Caco-2 (cell line): ENCODE measurements around the gene WDCP. TPM values are rescaled to one million over a fixed set of nuclear protein-coding genes. Genes with fewer than 3 reads are reported as not detected.

Experiments used
- BruUV-seq: library from RNA; stranded (reverse); fragments of 400-500 nt; replicated peaks from 2 replicates; lab custom pipeline; 2021; lab: Mats Ljungman, UMichigan
- CTCF ChIA-PET: fragments of 300-600 bp; sonication (Branson Sonifier 250); formaldehyde crosslinking; loops from one replicate; lab custom pipeline; 2022; ENCODE audit warnings: antibody characterized with exemption; lab: Charles Lee
- POLR2A ChIA-PET: fragments of 300-600 bp; sonication (Branson Sonifier 250); formaldehyde crosslinking; loops from one replicate; lab custom pipeline; 2022; ENCODE audit warnings: antibody characterized with exemption; lab: Charles Lee
- DNase-seq, 2 experiments: peaks; one replicate each; pipeline versions ENCODE4 v3.0.0 to v3.0.0-alpha.2; 2020 to 2022
- H3K27me3 ChIP-seq: replicated peaks from 2 replicates; pipeline ENCODE4 v1.6.0; 2011; ENCODE audit warnings: low read length; ENCODE audit not compliant: control insufficient read depth, insufficient read depth
- H3K36me3 ChIP-seq: 2 replicates; pipeline ENCODE4 v1.5.1; 2011; ENCODE audit warnings: low read length; ENCODE audit not compliant: control insufficient read depth, insufficient read depth
- H3K4me1 ChIP-seq: fragments of 250-450 bp; sonication (Bioruptor Pico); 2 replicates; pipeline ENCODE4 v1.5.1; 2020; ENCODE audit warnings: mild to moderate bottlenecking
- H3K4me3 ChIP-seq: 2 replicates; pipeline ENCODE4 v1.5.1; 2011; ENCODE audit warnings: low read depth, mild to moderate bottlenecking, control low read depth, low read length
- H3K9me3 ChIP-seq: fragments of 250-450 bp; sonication (Bioruptor Pico); 2 replicates; pipeline ENCODE4 v1.5.1; 2020; ENCODE audit warnings: mild to moderate bottlenecking, moderate library complexity
- H3K27ac Mint-ChIP-seq: one replicate; pipeline ENCODE4 v1.8.0; 2022; ENCODE audit warnings: mixed read lengths; ENCODE audit not compliant: unreplicated experiment
- H3K27me3 Mint-ChIP-seq: one replicate; pipeline ENCODE4 v1.8.0; 2022; ENCODE audit warnings: mixed read lengths; ENCODE audit not compliant: insufficient read depth, unreplicated experiment
- H3K36me3 Mint-ChIP-seq: one replicate; pipeline ENCODE4 v1.8.0; 2022; ENCODE audit warnings: mild to moderate bottlenecking, mixed read lengths; ENCODE audit not compliant: insufficient read depth, unreplicated experiment
- H3K4me1 Mint-ChIP-seq: one replicate; pipeline ENCODE4 v1.8.0; 2022; ENCODE audit warnings: low read depth, mixed read lengths; ENCODE audit not compliant: unreplicated experiment
- H3K4me3 Mint-ChIP-seq: one replicate; pipeline ENCODE4 v1.8.0; 2022; ENCODE audit warnings: mild to moderate bottlenecking, moderate library complexity, mixed read lengths; ENCODE audit not compliant: unreplicated experiment
- H3K9me3 Mint-ChIP-seq: one replicate; pipeline ENCODE4 v1.8.0; 2022; ENCODE audit warnings: mixed read lengths; ENCODE audit not compliant: unreplicated experiment
- CTCF ChIP-seq, 2 experiments: fragments of 200-600 bp in 1 of 2; IDR thresholded peaks; 1 replicate in 1 of 2; 2 replicates in 1 of 2; pipeline versions ENCODE4 v1.5.1 to v1.8.0; 2011 to 2022; ENCODE audit warnings: antibody characterized with exemption in 1 of 2, control low read depth in 1 of 2, inconsistent platforms in 1 of 2, low read depth in 1 of 2, low read length in 1 of 2, mild to moderate bottlenecking in 1 of 2, moderate library complexity in 1 of 2; ENCODE audit not compliant: insufficient read depth in 1 of 2, severe bottlenecking in 1 of 2, unreplicated experiment in 1 of 2
- intact Hi-C: fragments of 100-400 bp; cut with micrococcal nuclease; formaldehyde crosslinking; loops from one replicate; pipeline ENCODE4 v1.10.0; 2022; ENCODE audit not compliant: unreplicated experiment
- total RNA-seq: library from RNA; stranded (reverse); gene quantifications from 2 replicates; pipeline ENCODE4 v1.2.3, GENCODE V29; 2022

WDCP gene
- total RNA-seq, 1 experiment from 2014 or later, result 13.0 TPM

DNA sequence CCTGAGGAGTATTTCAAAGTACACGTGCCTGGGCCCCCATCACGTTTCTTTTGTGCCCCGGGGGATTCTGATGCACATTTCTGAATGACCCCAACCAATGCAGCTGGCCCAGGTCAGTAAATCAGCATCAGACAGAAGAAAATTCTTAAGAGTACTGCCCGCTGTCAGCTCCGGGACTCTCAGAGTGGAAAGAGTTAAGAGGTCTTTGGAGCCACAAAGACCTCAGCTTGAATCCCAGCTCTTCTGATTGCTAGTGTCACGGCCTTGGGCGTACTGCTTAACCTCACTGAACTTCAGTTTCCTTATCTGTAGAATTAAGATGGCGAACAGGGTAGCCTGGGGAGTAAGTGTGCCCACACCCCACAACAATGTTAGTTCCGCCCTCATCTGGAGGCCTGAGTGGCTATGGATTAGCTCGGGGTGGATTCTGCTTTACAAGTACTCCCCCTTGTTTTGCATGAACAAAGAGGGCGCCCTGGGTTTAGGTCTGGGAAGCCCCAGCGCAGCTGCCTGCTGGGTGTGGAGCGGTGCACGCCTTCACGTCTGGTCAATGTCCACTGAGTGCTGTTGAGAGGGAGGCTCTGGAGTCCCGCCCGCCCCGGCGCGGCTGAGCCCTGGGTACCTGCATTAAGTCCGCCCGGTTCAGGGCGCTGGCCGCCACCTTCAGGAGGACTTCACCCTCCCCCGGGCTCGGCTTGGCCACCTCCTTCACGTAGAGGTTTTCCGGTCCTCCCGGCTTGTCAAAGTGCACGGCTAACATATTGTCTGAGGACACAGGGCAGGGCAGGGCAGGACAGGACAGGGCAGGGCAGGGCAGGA is 36.6 kb upstream of the WDCP start:
- Mint-ChIP-seq H3K27me3 (no peaks in the 10 kb centered on the region), H3K36me3 (peaks cover 50% of the 10 kb centered on the region), H3K27ac (peak overlapping the region; percentile 91), H3K4me1 (peaks cover 13% of the 10 kb centered on the region), H3K9me3 (no peaks in the 10 kb centered on the region), H3K4me3 (peak overlapping the region; percentile 82)
- peaks cover 8% of the 10 kb centered on the region for H3K4me1 ChIP-seq
- ChIA-PET CTCF (interaction anchor here (0.6 to 2.3 kb wide), 24 partner anchors 8 to 259 kb away, joined by 3 to 64 read pairs (median 4); partner anchors contain the start of genes ATAD2B, FAM228B, MFSD2B and SF3B6), POLR2A (interaction anchor here (0.6 to 2.4 kb wide), 11 partner anchors 7 to 708 kb away, joined by 3 to 39 read pairs (median 7); partner anchors contain the start of genes ATAD2B, FAM228B, SF3B6 and WDCP)
- H3K27me3 ChIP-seq, result no peaks in the 10 kb centered on the region
- intact Hi-C loops, result loop anchor here (1.0 to 2.0 kb wide), 11 partner anchors 7 to 299 kb away; partner anchors contain the start of genes ATAD2B, FAM228B, PFN4 and SF3B6
- peak in 1 of 2 experiments; percentile 11 for TF ChIP-seq CTCF (IDR thresholded peaks at IDR 0.05; ENCODE audit: insufficient read depth in 1 of 2, low read depth in 1 of 2, low read length in 1 of 2, severe bottlenecking in 1 of 2, unreplicated experiment in 1 of 2)
- no peaks in the 10 kb centered on the region for H3K9me3 ChIP-seq
- H3K4me3 ChIP-seq, result peak overlapping the region; percentile 54
- DNase-seq, result peak; percentile 96 to 98
- BruUV-seq, result TSS peak; percentile 54
- 0 out of 2 replicates have a peak, but pooled peaks cover 3% of the 10 kb centered on the region for H3K36me3 ChIP-seq

DNA sequence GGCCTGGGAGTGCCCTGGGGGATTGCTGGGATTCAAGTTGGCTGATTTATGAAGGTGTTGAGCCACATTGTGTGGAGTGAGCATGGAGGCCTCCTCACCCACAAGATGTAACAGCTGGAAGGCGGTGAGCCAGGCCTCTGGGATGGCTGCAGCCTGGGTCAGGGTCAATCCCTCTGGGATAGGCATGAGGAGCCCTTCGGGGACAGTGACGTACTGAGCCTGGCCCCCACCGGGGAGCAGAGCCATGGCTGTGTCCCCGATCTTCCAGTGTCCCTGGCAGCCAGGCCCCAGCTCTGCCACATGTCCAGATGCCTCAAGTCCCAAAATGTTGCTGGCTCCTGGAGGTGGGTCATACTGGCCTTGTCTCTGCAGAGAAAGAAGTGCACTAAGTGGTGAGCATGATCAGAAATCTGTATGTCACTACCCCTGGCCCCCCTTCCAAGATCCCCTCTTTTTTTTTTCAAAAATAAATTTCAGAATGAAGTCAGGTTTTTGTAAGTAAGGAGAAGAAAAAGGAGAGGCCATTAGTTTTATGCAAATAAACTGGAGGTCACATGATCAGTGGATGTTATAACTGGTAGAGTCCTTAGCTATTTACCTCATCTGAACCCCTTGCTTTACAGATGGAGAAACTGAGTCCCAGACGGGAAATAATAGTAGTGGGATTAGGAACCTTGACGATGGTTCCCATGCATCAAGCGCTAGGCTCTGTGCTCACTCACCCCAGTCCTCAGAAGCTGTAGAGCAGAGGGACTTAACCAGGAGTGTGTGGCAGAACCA is 35.8 kb upstream of the WDCP start:
- intact Hi-C loops, result no loop called here

More for the DNA sequence above, 35.8 kb upstream of the WDCP start:
- Mint-ChIP-seq H3K36me3 (peaks cover 50% of the 10 kb centered on the region), H3K27ac (peak overlapping the region; percentile 91), H3K27me3 (no peaks in the 10 kb centered on the region), H3K4me3 (peak overlapping the region; percentile 82), H3K4me1 (peaks cover 17% of the 10 kb centered on the region), H3K9me3 (no peaks in the 10 kb centered on the region)
- Histone ChIP-seq H3K27me3 (no peaks in the 10 kb centered on the region), H3K4me1 (peaks cover 15% of the 10 kb centered on the region), H3K36me3 (0 out of 2 replicates have a peak, but pooled peaks cover 3% of the 10 kb centered on the region), H3K9me3 (no peaks in the 10 kb centered on the region), H3K4me3 (peak overlapping the region; percentile 54)
- ChIA-PET POLR2A (interaction anchor here (0.6 to 2.4 kb wide), 7 partner anchors 25 to 157 kb away, joined by 3 to 39 read pairs (median 7); partner anchors contain the start of genes ATAD2B, FAM228B and WDCP), CTCF (interaction anchor here (1.2 to 2.3 kb wide), 8 partner anchors 28 to 258 kb away, joined by 3 to 64 read pairs (median 15); partner anchors contain the start of genes ATAD2B and WDCP)
- BruUV-seq, result no TSS peak
- no peak for DNase-seq
- no peak for TF ChIP-seq CTCF (IDR thresholded peaks at IDR 0.05; ENCODE audit: insufficient read depth in 1 of 2, low read depth in 1 of 2, low read length in 1 of 2, severe bottlenecking in 1 of 2, unreplicated experiment in 1 of 2)
